GM10266 (cell line): ENCODE measurements around the gene CHKA.

Source experiments
- DNase-seq: peaks from one replicate; pipeline ENCODE4 v3.0.0; 2012; ENCODE audit errors: extremely low spot score
- CTCF ChIP-seq: IDR thresholded peaks from 2 replicates; pipeline ENCODE4 v1.5.1; 2012; ENCODE audit warnings: mild to moderate bottlenecking, low read depth; ENCODE audit not compliant: control insufficient read depth, insufficient read depth; ENCODE audit errors: missing control alignments

Gene CHKA

GRCh38 chr11:68142441-68143309 is 21.5 kb upstream of the CHKA start:
- TF ChIP-seq CTCF: no peak
- no peak for DNase-seq

GRCh38 chr11:68142028-68142412 is 20.8 kb upstream of the CHKA start:
- DNase-seq: no peak

GRCh38 chr11:68141246-68142027 is 20.2 kb upstream of the CHKA start:
- no peak for DNase-seq
- TF ChIP-seq CTCF: no peak

More at GRCh38 chr11:68142028-68142412, 20.8 kb upstream of the CHKA start:
- no peak for TF ChIP-seq CTCF

- TF ChIP-seq CTCF: no peak
- DNase-seq: no peak
Measured at GRCh38 chr11:68140496-68141245, 19.5 kb upstream of the CHKA start.

GRCh38 chr11:68138237-68138636 is 17.0 kb upstream of the CHKA start:
- no peak for TF ChIP-seq CTCF
- DNase-seq: no peak

- TF ChIP-seq CTCF: no peak
- DNase-seq: no peak
Measured at GRCh38 chr11:68137833-68138232, 16.6 kb upstream of the CHKA start.
